Activated CD8-positive, alpha-beta memory T cell treated with anti-CD3 and anti-CD28 coated beads for 4 hours (primary cell): ENCODE data around the gene ODAD2.
"Not testable (repeated sequence)": the region's sequence is repeated elsewhere in the genome, so short reads cannot be mapped to it uniquely, and the experiment has no call there.

ENCODE experiments used
- DNase-seq, 2 donors: peaks; one replicate each; pipeline ENCODE4 v3.0.0-alpha.2; 2020; ENCODE audit warnings: low read depth in 2 of 2

ODAD2 gene, protein sequence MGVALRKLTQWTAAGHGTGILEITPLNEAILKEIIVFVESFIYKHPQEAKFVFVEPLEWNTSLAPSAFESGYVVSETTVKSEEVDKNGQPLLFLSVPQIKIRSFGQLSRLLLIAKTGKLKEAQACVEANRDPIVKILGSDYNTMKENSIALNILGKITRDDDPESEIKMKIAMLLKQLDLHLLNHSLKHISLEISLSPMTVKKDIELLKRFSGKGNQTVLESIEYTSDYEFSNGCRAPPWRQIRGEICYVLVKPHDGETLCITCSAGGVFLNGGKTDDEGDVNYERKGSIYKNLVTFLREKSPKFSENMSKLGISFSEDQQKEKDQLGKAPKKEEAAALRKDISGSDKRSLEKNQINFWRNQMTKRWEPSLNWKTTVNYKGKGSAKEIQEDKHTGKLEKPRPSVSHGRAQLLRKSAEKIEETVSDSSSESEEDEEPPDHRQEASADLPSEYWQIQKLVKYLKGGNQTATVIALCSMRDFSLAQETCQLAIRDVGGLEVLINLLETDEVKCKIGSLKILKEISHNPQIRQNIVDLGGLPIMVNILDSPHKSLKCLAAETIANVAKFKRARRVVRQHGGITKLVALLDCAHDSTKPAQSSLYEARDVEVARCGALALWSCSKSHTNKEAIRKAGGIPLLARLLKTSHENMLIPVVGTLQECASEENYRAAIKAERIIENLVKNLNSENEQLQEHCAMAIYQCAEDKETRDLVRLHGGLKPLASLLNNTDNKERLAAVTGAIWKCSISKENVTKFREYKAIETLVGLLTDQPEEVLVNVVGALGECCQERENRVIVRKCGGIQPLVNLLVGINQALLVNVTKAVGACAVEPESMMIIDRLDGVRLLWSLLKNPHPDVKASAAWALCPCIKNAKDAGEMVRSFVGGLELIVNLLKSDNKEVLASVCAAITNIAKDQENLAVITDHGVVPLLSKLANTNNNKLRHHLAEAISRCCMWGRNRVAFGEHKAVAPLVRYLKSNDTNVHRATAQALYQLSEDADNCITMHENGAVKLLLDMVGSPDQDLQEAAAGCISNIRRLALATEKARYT

DNA sequence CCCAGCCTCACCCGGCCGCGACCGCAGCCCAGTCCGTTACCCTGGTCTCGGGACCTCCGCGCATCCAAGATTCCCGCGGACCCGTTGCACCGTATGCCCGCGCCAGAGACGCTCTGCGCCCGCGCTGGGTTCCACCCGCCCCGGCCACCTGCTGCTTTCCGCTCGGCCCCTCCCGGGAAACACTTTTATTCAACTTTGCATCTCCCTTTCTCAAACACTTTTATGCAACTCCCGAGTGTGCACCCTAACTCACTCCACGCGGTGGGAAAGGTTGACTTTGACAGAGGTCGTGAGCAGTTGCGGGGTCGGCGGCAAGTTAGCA, at the start of gene ODAD2:
ODAD2 (minus strand) TSS at position 126 of the 322 bp plus-strand sequence. CDS start 3,937 bp downstream, outside the sequence.
- DNase-seq = no peak

DNA sequence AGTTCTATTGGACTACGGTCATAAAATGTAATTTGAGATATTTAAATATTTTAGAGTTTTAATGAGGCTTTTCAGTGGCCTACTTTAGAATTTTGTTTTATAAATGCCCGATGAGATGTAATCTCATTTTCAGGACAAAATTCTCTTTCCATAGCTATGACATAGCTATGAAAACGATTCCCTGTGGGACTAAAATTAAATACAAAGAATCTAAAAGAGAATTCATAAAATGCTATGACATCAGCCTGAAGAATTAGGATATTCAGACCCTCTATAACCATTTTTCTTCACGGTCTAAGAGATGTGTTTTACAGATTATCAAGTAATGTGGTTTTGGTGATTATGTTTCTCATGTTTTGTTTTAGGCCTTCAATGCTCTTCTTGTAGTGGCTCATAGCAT, 48.2 kb upstream of the ODAD2 start:
- no peak for DNase-seq

DNA sequence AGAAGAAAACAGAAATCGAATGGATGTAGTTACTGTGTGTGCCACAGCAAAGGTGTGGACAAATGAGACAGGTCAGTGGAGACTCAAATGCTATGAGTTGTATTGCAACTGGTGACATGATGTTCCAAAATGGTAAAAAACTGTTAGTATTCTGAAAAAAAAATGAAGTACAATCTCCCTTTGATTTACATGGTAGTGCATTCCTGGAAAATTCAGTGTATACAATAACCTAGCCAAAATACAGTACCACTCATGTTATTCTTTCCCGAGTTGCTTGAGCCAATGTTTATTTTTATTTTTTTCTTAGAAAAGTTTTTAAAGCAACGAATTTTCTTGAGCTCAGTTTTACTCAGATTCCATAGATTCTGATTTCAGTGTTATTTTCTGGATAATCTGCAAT, 47.7 kb upstream of the ODAD2 start:
- no peak for DNase-seq

DNA sequence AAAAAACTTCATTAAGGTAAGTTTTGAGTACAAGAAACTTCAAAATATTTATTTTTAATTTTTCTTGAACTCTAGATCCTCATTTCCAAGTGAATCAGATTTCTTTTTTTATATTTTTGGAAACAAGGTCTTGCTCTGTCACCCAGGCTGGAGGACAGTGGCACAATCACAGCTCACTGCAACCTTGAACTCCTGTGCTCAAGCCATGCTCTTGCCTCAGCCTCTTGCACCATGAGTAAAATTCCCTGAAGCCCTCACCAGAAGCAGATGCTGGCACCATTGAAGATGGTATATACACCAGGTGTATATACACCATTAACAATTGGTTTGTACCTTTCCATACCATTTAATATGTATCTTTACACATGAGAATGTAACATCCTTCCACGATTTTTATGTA, 45.1 kb upstream of the ODAD2 start:
- no peak for DNase-seq

DNA sequence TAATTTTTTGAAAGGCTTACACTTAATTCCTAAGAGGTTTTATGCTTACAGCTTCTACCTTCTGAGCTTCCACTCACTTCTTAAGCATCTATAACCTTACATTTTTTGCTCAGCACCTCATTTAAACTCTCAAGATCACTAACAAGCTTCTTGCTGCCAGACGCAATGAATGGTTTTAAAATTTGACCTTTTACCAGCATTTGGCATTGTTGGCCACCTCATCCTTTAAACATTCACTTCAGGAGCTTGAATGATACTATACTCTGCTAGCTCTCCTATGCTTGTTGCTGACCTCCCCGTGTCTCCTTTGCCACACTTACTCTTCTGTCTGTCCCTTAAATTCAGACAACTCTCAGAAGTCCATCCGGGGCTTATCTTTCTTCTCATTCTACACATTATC, 37.7 kb upstream of the ODAD2 start:
- DNase-seq = no peak

DNA sequence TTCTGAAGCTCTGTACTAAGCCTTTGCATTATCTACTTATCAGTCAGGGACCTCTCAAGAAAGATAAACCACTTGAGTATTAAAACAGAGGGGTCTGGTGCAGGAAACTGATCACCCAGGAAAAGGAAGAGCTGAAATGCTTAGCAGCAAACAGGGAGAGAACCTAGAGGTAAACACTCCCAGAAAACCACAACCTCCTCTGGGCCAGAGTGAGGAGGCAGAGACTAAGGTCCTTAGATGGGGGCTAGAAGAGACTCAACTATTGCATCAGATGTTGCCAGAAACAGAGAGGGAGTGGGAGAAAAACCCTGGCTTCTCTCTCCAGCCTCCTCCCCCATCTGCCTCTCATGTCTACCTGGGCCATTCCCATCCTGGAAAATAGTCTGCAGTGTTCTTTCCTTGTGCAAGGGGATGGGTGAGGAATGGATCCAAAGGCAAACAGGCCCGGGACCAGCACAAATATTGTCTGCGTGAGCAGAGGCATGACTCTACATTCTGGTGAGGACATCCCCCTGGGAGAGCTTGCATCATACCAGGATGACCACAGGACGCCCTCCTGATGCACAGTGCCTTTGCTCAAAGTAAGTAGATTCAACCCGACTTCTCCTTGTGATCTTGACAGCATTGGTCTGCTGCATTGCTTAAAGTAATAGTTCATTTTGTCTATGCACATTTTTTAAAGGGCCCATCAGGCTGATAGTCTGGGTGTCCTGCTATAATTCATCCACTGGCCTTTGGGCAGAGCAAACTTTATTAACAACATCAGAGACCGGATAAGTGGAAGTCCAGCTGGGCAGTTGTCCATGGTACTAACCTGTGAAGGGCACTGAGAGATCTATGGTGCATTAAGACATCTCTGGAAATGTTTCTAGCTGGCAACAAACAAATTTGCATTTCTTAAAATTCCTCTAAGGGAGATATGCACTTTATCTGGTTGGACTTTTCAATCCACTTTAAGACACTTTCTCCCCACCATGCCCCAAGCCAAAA, 22.4 kb upstream of the ODAD2 start:
- no peak for DNase-seq

DNA sequence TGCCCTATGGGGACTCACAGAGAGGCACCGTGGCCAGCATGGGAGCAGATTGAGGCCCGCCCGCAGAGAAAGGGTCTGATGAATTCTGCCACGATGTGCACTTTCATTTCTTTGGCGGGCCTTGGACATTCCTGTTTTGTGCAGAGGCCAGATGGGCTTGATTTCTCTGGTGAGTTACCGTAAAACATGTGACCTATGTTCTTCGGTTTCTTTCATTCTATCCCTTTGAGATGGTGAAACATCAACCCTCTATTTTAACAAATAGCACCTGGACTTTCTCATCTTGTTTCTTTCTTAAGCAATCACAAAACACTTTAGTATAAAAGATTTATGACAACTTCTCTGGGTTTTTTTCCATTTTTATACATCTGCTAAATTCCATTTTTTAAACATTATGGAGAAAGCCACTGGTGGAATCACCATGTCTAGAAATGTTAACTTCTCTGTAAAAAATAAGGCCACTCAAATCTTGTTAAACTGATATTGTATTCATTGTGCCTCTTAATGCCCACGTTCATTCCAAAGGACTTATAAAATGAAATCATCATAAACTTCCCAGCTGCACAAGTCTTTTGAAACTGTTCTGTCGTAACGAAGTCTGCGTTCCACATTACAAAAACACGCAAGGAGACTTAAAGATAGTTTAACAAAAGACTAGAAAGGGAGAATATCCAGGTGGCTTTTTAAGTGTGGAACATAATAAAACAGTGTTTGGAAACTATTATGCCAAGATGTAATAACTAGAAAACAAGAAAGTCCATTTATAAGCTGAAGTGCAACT, 21.4 kb upstream of the ODAD2 start:
- DNase-seq = no peak

DNA sequence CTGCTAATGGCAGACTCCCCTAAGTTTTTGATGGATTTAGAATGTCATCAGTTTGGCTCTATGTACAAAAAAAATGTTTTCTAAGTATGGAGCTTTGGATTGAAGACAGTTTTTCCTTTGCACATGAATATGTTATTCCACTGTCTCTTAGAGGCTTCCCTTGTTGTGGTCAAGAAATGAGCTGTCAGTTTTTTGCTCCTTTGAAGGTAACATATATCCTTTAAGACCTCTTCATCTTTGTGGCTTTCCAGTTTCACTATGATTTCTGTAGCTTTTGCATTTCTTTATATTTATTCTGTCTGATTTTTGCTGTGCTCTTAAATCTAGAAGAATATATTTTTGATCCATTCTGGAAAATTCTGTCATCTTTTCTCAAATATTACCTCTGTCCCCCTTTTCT, 15.8 kb upstream of the ODAD2 start:
- no peak for DNase-seq

DNA sequence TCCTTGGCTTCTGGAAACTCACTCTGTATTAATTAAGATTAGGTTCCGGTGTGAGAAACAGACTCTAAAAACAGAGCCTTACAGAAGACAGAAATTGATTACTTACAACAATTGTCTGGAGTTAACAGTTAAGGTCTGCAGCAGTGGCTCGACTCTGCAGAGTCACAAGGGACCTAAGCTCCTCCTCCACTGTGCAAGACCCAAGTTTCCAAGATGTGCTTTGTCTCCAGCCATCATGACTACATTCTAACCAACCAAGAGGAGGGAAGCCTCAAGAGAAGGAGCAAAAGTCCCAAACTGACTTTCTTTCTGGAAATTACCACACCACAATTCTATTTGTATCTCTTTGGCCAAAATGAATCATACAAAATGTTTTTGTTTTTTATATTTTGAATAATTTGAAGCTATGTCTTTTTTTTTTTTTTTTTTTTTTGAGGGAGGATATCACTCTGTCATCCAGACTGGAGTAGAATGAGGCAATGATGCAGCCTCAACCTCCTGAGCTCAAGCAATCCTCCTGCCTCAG, 14.2 kb upstream of the ODAD2 start:
- DNase-seq = no peak

DNA sequence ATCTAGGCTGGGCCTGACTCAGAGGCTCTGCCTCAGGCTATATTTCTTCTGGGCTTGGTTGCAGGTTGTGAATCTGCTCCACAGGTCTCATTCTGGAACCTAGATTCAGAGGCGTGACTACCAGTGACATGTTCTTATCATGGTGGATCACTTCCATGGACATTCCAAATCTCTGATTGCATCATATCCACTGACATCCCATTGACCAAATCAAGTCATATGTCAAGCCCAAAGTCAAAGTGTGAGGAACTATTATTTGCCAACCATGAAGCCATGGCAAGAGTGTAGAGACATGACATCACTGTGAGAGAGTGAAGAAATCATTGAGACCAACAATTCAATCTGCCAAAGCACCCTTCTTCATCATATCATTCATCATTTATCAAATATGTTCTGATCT, 11.9 kb upstream of the ODAD2 start:
- no peak for DNase-seq

DNA sequence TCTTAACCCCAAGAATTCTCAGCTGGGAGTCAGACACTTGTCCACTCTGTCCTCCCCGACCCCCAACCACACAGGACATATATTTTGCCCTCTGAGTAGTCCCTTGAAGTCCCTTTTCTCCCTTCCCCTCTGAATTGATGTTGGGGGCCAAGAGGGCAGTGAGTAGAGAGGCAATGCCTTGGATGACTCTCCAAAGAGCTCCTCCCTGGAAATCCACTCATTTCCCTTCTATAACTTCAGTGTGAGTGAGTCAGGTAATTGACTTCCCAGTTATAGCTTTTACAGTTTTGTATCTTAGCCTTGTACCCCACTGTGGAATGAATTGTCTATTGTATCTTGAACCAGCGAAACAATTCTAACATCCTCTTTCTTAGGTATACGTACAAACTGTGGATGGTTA, 9.2 kb upstream of the ODAD2 start:
- no peak for DNase-seq

DNA sequence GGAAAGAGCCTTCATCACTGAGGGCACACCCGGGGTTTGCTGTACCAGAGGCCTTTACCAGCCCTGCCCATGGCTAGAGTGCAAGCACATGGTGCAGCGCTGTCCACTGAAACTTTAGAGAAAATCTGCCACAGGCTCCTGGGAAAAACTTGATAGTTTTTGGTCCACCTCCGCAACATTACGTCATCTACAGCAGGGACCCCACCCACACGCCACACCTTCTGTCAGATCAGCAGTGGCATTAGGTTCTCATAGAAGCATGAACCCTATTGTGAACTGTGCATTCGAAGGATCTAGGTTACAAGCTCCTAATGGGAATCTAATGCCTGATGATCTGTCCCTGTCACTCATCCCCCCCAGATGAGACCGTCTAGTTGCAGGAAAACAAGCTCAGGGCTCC, 2.5 kb upstream of the ODAD2 start:
- no peak for DNase-seq

DNA sequence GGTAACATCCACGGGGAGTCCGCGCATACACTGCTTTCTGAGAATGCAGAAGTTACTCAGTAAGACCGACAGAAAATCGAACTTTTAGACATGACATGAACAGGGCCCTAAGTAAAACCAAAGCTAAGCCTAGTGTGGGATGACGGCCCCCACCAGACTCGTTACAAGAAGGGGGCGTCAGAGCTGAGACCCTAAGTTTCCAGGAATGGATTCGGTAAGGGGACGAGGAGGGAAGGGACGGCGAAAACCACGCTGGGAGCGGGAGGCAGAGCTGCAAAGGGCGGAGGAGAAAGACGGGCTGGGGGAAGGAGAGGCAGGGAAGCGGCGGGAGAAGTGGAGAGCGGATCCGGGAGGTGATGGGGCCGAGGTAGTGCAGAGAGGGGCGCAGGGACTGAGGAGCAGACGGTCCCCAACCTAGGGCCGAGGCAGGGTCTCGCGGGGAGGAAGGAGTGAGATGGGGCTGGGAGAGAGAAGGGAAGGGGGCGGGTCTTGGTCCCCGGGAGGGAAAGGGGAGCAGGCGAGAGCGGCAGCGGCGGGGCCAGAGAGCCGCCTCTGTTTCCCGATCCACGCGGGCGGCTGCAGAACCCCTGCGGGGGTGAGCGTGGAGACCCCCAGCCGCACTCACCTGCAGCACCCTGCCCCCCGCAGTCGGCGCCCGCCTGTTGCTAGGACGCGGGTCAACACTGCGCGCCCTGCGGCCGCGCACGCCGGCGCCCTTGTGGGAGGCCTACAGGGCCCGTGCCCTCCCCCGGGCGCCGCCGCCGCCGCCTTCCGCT, 513 bp downstream of the ODAD2 start:
- no peak for DNase-seq

DNA sequence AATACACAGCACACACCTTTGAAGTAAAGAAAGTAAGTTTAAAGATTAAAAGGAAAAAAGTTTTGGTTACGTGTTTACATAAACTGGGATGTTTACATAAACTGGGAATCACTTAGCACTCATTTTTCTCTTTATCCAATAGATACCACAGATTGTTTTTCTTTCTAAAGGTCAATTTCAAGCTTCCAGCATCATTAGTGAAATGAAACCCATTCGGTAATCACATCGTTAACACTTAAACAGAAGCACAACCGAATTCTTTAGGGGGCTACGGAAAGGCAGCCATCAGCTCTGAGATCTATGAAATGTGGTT, 1.1 kb downstream of the ODAD2 start:
- no peak for DNase-seq

DNA sequence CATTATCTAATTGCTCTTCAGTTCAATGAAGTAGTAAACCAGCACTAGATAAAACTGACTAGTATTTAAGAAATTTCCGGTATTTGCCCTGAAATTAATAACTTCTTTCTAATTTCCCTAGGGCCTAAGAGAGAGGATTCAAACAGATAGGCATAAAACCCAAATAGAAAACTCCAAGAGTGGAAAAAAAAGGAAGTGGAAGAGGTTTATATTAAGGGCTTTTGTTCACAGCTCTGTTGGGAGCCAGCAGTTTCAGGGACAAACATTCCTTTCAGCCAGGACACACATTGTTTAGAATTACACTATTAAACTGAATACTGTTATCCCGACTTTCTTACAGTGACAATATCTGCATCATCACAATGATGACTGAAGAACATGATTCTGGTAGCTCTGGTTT, 3.6 kb downstream of the ODAD2 start:
- no peak for DNase-seq

DNA sequence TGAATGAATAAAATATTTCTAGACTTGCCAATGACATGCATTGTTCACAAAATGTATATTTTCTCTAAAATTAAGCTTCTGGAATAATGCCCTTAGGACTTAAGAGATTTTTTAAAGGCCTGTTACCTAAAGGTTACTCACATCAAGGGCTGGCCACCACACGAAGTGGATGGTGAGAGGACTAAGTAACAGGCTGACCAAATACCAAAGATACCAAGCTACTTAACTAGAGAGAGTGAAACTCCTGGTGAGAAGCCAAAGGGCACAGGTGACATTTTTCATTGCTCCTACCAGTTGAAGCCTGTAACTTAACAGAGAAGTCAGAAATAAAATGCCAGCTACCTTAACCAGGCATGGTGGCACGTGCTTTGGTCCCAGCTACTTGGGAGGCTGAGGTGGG, 9.5 kb downstream of the ODAD2 start:
- not testable (repeated sequence) for DNase-seq

DNA sequence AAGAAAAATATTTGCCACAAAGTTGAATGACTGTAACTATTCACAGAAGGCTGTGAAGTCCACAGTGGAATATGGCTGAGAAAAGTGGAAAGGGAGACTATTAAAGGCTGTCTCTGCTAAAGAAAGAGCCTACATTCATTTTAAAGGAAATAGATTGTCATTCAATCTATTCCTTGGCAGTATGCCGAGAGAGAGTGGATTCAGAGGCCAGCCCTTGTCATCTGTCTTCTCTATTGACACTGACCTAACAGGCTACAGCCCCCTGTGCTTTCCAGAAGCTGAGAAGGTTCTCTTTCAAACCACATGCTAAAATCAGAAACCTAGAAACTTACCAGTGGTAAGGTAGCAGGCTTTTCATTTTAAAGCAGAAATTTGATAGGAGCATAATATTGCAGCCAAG, 12.1 kb downstream of the ODAD2 start:
- no peak for DNase-seq

DNA sequence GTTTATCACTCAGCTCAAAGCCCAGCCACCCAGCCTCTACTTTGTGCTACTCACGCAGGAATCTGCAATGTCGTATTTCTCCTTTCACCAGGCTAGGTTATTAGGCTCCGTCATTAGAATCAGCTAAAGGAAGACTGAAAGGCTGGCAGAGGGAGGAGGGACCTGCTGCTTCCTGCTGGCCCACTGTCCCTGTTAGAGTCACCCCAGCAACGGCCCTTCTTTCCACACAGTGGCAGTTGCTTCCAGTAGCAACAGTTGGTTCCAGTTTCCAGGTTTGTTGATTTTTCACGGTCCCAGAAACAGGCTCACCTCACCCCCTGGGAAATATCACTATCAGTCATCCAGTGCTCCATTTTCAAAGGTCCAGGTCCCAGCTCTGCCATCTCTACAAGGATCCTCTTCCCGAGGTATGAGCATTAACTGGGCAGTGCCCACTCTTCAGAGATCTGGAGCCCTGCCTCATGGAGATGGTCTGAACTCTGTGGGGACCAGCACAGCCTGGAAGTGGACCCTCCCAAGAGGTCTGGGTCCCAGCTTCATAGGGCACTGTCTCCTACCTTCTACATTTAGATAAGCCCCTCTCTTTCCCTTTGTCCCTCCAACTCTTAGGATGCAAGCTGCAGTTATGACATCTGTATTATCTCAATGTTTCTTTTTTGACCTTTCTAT, 15.9 kb downstream of the ODAD2 start:
- no peak for DNase-seq

DNA sequence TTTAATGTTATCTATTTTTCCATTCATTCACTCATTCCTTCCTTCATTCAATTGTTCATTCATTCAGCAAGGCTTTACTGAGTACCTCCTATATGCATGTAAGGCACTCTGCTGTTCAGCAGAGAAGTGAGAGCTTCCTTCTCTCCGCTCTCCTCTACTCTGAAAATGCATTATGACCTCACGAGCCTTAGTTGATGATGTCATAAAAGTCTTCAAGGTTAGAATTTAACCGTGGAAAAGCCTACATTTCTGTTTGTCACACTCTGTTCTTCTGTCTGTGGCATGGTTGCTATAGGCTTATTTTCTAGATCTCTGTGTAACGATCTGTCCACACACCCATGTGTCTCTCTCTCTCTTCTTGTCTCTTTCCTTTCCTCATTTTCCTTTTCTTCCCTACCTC, 17.1 kb downstream of the ODAD2 start:
- no peak for DNase-seq
